Calu3 (cell line): ENCODE data around the gene TOR4A. TPM values are rescaled to one million over a fixed set of nuclear protein-coding genes. Genes with fewer than 3 reads are reported as not detected.
A peak's percentile ranks its signal among the peaks of the same experiment; 100 is the strongest.

ENCODE experiments used
- BruUV-seq: library from RNA; stranded (reverse); fragments of 400-500 nt; replicated peaks from 2 replicates; lab custom pipeline; 2021; lab: Mats Ljungman, UMichigan
- CTCF ChIA-PET: fragments of 300-600 bp; sonication (Branson Sonifier 250); formaldehyde crosslinking; loops from one replicate; lab custom pipeline; 2022; ENCODE audit warnings: antibody characterized with exemption; lab: Charles Lee
- DNase-seq: peaks from one replicate; pipeline ENCODE4 v3.0.0; 2022
- H3K27ac Mint-ChIP-seq: one replicate; pipeline ENCODE4 v1.8.0; 2022; ENCODE audit warnings: mixed read lengths; ENCODE audit not compliant: unreplicated experiment
- H3K27me3 Mint-ChIP-seq: one replicate; pipeline ENCODE4 v1.8.0; 2022; ENCODE audit warnings: mixed read lengths; ENCODE audit not compliant: unreplicated experiment
- H3K36me3 Mint-ChIP-seq: one replicate; pipeline ENCODE4 v1.8.0; 2022; ENCODE audit warnings: mild to moderate bottlenecking, moderate library complexity, mixed read lengths; ENCODE audit not compliant: insufficient read depth, unreplicated experiment
- H3K4me1 Mint-ChIP-seq: one replicate; pipeline ENCODE4 v1.8.0; 2022; ENCODE audit warnings: mild to moderate bottlenecking, low read depth, mixed read lengths; ENCODE audit not compliant: unreplicated experiment
- H3K4me3 Mint-ChIP-seq: one replicate; pipeline ENCODE4 v1.8.0; 2022; ENCODE audit warnings: mild to moderate bottlenecking, low read depth, moderate library complexity, mixed read lengths; ENCODE audit not compliant: unreplicated experiment
- H3K9me3 Mint-ChIP-seq: one replicate; pipeline ENCODE4 v1.8.0; 2022; ENCODE audit warnings: low read depth, mixed read lengths; ENCODE audit not compliant: unreplicated experiment
- CTCF ChIP-seq: fragments of 200-600 bp; IDR thresholded peaks from one replicate; pipeline ENCODE4 v1.8.0; 2022; ENCODE audit warnings: antibody characterized with exemption; ENCODE audit not compliant: unreplicated experiment
- intact Hi-C: fragments of 100-400 bp; cut with micrococcal nuclease; formaldehyde crosslinking; loops from one replicate; pipeline ENCODE4 v1.10.0; 2022; ENCODE audit not compliant: unreplicated experiment
- total RNA-seq: library from RNA; stranded (reverse); gene quantifications from 2 replicates; pipeline ENCODE4 v1.2.3, GENCODE V29; 2022

Gene TOR4A
- total RNA-seq, 1 experiment from 2014 or later, result 51.8 TPM

- H3K27ac Mint-ChIP-seq, result no peak overlapping the region
- intact Hi-C loops, result no loop called here
- no peaks in the 10 kb centered on the region for H3K27me3 Mint-ChIP-seq
- no peak for DNase-seq
- TF ChIP-seq CTCF, result no peak
- no TSS peak for BruUV-seq
- no peaks in the 10 kb centered on the region for H3K4me1 Mint-ChIP-seq
- CTCF ChIA-PET, result no interaction called here
- peaks cover 18% of the 10 kb centered on the region for H3K36me3 Mint-ChIP-seq
- H3K4me3 Mint-ChIP-seq, result no peak overlapping the region
- H3K9me3 Mint-ChIP-seq, result no peaks in the 10 kb centered on the region
Measured at GRCh38 chr9:137306066-137306849, 28.7 kb downstream of the TOR4A start.

GRCh38 chr9:137306850-137307254 is 29.3 kb downstream of the TOR4A start:
- no peaks in the 10 kb centered on the region for H3K27me3 Mint-ChIP-seq
- no TSS peak for BruUV-seq
- no peak overlapping the region for H3K27ac Mint-ChIP-seq
- CTCF ChIA-PET, result no interaction called here
- H3K4me1 Mint-ChIP-seq, result no peaks in the 10 kb centered on the region
- intact Hi-C loops, result no loop called here
- H3K36me3 Mint-ChIP-seq, result peaks cover 13% of the 10 kb centered on the region
- H3K9me3 Mint-ChIP-seq, result no peaks in the 10 kb centered on the region
- no peak for DNase-seq
- peak overlapping the region; percentile 40 for H3K4me3 Mint-ChIP-seq
- no peak for TF ChIP-seq CTCF

- Mint-ChIP-seq H3K4me1 (no peaks in the 10 kb centered on the region), H3K4me3 (peak overlapping the region; percentile 40), H3K9me3 (no peaks in the 10 kb centered on the region), H3K36me3 (peaks cover 8% of the 10 kb centered on the region), H3K27me3 (no peaks in the 10 kb centered on the region), H3K27ac (no peak overlapping the region)
- BruUV-seq, result no TSS peak
- no peak for DNase-seq
- no peak for TF ChIP-seq CTCF
- CTCF ChIA-PET, result no interaction called here
- intact Hi-C loops, result no loop called here
Measured at GRCh38 chr9:137307255-137308056, 29.9 kb downstream of the TOR4A start.

- BruUV-seq, result no TSS peak
- intact Hi-C loops, result no loop called here
- CTCF ChIA-PET, result no interaction called here
Measured at GRCh38 chr9:137308057-137308619, 30.6 kb downstream of the TOR4A start.

More at GRCh38 chr9:137308057-137308619, 30.6 kb downstream of the TOR4A start:
- H3K4me1 Mint-ChIP-seq, result no peaks in the 10 kb centered on the region
- no peak overlapping the region for H3K4me3 Mint-ChIP-seq
- TF ChIP-seq CTCF, result no peak
- DNase-seq, result no peak
- H3K9me3 Mint-ChIP-seq, result no peaks in the 10 kb centered on the region
- no peaks in the 10 kb centered on the region for H3K27me3 Mint-ChIP-seq
- H3K27ac Mint-ChIP-seq, result no peak overlapping the region
- peaks cover 6% of the 10 kb centered on the region for H3K36me3 Mint-ChIP-seq
